Kidney (tissue), 14 donors: ENCODE results near the gene SLC39A11. TPM values are rescaled to one million over a fixed set of nuclear protein-coding genes. Genes with fewer than 3 reads are reported as not detected.

ENCODE experiments used
- DNase-seq, 5 donors: peaks; one replicate each; pipeline ENCODE4 v3.0.0-alpha.2; 2013 to 2020
- FAIRE-seq: peaks from 2 replicates; lab custom pipeline; 2012; peaks lifted over from hg19 to GRCh38; lab: Jason Lieb, UNC
- H3K27ac ChIP-seq, 2 donors: one replicate each; pipeline ENCODE4 v1.7.0; 2013; ENCODE audit warnings: low read depth in 2 of 2, low read length in 2 of 2, inconsistent platforms in 1 of 2
- H3K27me3 ChIP-seq: one replicate; pipeline ENCODE4 v1.7.1; 2013; ENCODE audit warnings: low read length, inconsistent platforms; ENCODE audit not compliant: control insufficient read depth, insufficient read depth
- H3K36me3 ChIP-seq, 3 donors: one replicate each; pipeline versions ENCODE4 v1.7.0 to v1.7.1; 2013; ENCODE audit warnings: low read length in 3 of 3, control low read depth in 1 of 3, inconsistent platforms in 1 of 3; ENCODE audit not compliant: insufficient read depth in 3 of 3, control insufficient read depth in 2 of 3
- H3K4me1 ChIP-seq, 3 donors: one replicate each; pipeline versions ENCODE4 v1.7.0 to v1.7.1; 2013; ENCODE audit warnings: low read length in 3 of 3, inconsistent platforms in 1 of 3, low read depth in 1 of 3; ENCODE audit not compliant: control insufficient read depth in 2 of 3, insufficient read depth in 2 of 3
- H3K4me3 ChIP-seq, 3 donors: one replicate each; pipeline versions ENCODE4 v1.7.0 to v1.8.1; 2013; ENCODE audit warnings: low read length in 3 of 3, control low read depth in 1 of 3, inconsistent platforms in 1 of 3
- H3K9ac ChIP-seq, 3 donors: one replicate each; pipeline versions ENCODE4 v1.7.0 to v1.7.1; 2013; ENCODE audit warnings: low read length in 3 of 3, control low read depth in 1 of 3, inconsistent platforms in 1 of 3
- H3K9me3 ChIP-seq, 3 donors: one replicate each; pipeline versions ENCODE4 v1.7.0 to v1.7.1; 2013; ENCODE audit warnings: low read length in 3 of 3, control low read depth in 1 of 3, inconsistent platforms in 1 of 3; ENCODE audit not compliant: control insufficient read depth in 2 of 3, insufficient read depth in 1 of 3
- intact Hi-C: fragments of 100-400 bp; cut with DNase I; formaldehyde crosslinking; loops from one replicate; pipeline ENCODE4 v1.11.1; 2022
- polyA plus RNA-seq: library from polyadenylated mRNA; stranded (reverse); fragments of 350-450 nt; fragmentation: Illumina TruSeq; extraction: RNeasy Lipid Tissue Mini Kit (QIAGEN cat#74804); gene quantifications from one replicate; pipeline ENCODE4 v1.2.3, GENCODE V29; 2014; ENCODE audit warnings: low read depth, low replicate concordance; ENCODE audit not compliant: insufficient read depth
- total RNA-seq: library from RNA; stranded (reverse); fragmentation: NEBNext Ultra II Directional; extraction: Animal tissue kit (Norgen Biotek cat#: 25700); gene quantifications from one replicate; pipeline ENCODE4 v1.2.1, GENCODE V29; 2021
- TF ChIP-seq, protein P1 (sequence below): IDR thresholded peaks from 3 replicates; pipeline ENCODE4 v1.5.1; 2012; ENCODE audit warnings: mild to moderate bottlenecking, moderate library complexity, borderline replicate concordance; ENCODE audit not compliant: insufficient read depth; ENCODE audit errors: extremely low read depth
- donor health status: control.
- donor health status: control.
- donor health status: control.
- donor health status: control.
- donor health status: control.
- donor health status: DM: yes; HTN: yes; CAD: no.
- donor health status: Normal renal cell carcinoma (clear cell type).

The SLC39A11 gene
- total and polyA plus RNA-seq, 2 donors from 2014 or later, result 19.7 to 37.2 TPM

GRCh38 chr17:72916991-72917390, 175.5 kb downstream of the SLC39A11 start:
- no peak for DNase-seq

DNA sequence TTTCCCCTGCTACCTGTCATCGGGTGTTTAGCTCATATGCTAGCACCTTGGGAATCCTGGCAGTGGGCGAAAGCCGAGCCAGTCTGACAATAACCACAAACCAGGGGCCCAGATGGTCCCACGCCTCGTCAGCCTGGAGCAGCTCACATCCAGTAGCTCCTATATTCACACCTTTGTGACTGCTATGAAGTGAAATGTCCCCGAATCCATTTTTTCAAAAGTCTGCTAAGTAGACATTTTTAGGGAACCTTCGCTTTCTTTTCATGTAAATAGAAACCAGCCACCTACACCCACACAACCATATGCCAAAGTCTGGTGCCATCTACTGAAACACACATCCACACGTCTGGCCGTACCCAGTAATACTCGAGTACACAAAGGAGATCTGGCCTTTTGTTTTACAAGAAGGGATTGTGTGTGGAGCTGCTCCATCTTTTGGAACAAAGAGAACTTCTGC, 176.8 kb downstream of the SLC39A11 start:
- no peak for FAIRE-seq
- intact Hi-C loops, result no loop called here
- TF ChIP-seq, protein P1, sequence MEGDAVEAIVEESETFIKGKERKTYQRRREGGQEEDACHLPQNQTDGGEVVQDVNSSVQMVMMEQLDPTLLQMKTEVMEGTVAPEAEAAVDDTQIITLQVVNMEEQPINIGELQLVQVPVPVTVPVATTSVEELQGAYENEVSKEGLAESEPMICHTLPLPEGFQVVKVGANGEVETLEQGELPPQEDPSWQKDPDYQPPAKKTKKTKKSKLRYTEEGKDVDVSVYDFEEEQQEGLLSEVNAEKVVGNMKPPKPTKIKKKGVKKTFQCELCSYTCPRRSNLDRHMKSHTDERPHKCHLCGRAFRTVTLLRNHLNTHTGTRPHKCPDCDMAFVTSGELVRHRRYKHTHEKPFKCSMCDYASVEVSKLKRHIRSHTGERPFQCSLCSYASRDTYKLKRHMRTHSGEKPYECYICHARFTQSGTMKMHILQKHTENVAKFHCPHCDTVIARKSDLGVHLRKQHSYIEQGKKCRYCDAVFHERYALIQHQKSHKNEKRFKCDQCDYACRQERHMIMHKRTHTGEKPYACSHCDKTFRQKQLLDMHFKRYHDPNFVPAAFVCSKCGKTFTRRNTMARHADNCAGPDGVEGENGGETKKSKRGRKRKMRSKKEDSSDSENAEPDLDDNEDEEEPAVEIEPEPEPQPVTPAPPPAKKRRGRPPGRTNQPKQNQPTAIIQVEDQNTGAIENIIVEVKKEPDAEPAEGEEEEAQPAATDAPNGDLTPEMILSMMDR, result no peak
- DNase-seq, result no peak
- no peak overlapping the region for H3K27ac ChIP-seq
- H3K4me1 ChIP-seq, result no peaks in the 10 kb centered on the region
- H3K9ac ChIP-seq, result no peak overlapping the region
- no peaks in the 10 kb centered on the region for H3K27me3 ChIP-seq
- no peak overlapping the region for H3K4me3 ChIP-seq
- H3K9me3 ChIP-seq, result no peaks in the 10 kb centered on the region
- H3K36me3 ChIP-seq, result no peaks in the 10 kb centered on the region

More at GRCh38 chr17:72916991-72917390, 175.5 kb downstream of the SLC39A11 start:
- H3K27me3 ChIP-seq, result no peaks in the 10 kb centered on the region
- no peaks in the 10 kb centered on the region for H3K36me3 ChIP-seq
- FAIRE-seq, result no peak
- H3K27ac ChIP-seq, result no peak overlapping the region
- H3K9me3 ChIP-seq, result no peaks in the 10 kb centered on the region
- TF ChIP-seq, protein P1, result no peak
- no peak overlapping the region for H3K4me3 ChIP-seq
- intact Hi-C loops, result no loop called here
- H3K9ac ChIP-seq, result no peak overlapping the region
- H3K4me1 ChIP-seq, result no peaks in the 10 kb centered on the region

DNA sequence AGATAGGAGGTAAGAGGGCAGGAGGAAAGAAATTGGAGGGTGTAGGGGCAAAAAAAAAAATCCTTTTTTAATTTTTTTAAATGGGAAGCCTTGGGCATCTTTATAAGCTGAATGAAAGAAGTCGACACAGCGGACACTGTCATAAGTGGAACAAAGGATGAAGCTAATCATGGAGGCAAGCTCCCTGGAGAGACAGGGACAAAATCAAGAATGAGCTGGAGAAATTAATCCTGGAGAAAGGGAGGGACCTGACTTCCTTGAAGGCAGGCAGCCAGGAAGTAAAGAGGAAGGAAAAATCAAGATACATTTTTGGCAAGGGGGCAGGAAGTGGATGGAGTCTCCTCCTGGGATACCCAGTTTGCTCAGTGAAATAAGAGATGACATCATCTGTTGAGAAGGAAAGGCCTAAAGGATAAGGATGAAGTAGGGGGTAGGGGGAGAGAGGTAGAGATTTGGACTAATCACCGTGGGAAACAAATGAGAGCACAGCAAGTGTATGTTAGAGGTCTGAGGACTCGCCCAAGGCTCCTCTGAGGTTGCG, 179.3 kb downstream of the SLC39A11 start:
- Histone ChIP-seq H3K36me3 (no peaks in the 10 kb centered on the region), H3K4me3 (no peak overlapping the region), H3K9ac (no peak overlapping the region), H3K9me3 (no peaks in the 10 kb centered on the region), H3K27me3 (no peaks in the 10 kb centered on the region), H3K27ac (no peak overlapping the region), H3K4me1 (no peaks in the 10 kb centered on the region)
- no peak for FAIRE-seq
- TF ChIP-seq, protein P1, result no peak
- intact Hi-C loops, result no loop called here
- DNase-seq, result no peak

DNA sequence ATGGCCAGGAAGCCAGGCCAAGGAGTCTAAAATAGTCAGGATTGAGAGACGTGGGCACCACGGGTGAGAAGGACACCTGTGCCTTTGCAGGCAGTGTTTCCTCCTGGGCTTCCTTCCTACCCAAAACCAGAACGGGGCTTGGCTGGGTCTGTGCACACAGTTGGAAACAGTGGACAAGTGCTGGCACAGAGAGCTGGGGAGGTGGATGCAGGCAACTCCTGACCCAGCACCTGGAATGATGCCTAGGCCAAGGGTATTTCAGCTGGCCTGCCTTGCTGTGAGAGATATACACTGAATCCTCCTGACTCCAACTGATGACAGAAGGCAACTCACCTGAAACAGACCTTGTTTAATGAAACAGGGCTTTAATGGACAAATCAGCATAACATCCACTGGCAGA, 186.2 kb downstream of the SLC39A11 start:
- intact Hi-C loops, result no loop called here
- no peak for FAIRE-seq

More for the DNA sequence above, 186.2 kb downstream of the SLC39A11 start:
- no peak overlapping the region for H3K9ac ChIP-seq
- TF ChIP-seq, protein P1, result no peak
- no peaks in the 10 kb centered on the region for H3K27me3 ChIP-seq
- no peak for DNase-seq
- no peaks in the 10 kb centered on the region for H3K4me1 ChIP-seq
- no peaks in the 10 kb centered on the region for H3K36me3 ChIP-seq
- H3K27ac ChIP-seq, result no peak overlapping the region
- H3K4me3 ChIP-seq, result no peak overlapping the region
- H3K9me3 ChIP-seq, result no peaks in the 10 kb centered on the region
